ENCODE measurements around the gene EXOSC10.
"Not testable (repeated sequence)": the region's sequence is repeated elsewhere in the genome, so short reads cannot be mapped to it uniquely, and the experiment has no call there.

DNA sequence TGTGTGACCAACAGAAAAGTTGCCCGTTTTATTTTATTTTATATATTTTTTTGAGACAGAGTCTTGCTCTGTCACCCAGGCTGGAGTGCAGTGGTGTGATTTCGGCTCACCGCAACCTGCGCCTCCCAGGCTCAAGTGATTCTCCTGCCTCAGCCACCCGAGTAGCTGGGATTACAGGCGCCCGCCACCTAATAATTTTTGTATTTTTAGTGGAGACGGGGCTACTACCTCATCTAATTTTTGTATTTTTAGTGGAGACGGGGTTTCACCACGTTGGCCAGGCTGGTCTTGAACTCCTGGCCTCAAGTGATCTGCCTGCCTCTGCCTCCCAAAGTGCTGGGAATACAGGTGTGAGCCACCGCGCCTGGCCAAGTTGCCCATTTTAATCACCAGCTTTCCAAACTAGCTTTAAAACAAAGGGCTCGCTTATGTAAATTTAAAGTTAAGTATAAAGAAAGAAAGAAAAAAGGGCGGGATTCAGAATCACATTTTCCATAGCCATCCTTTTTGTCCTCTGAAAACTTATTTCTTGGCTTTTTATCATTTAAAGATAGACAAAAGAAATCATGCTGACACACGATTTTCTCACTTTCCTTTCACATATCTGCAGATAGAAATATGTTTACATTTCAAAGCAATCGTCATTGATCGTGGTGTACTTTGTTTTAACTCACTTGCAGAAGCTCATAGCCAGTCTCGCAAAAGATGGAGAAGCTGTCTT lies 62.5 kb downstream of the EXOSC10 start:
- not testable (repeated sequence) for TF ChIP-seq CTCF (IDR thresholded peaks at IDR 0.05; ENCODE audit: poor library complexity); EZH2 (IDR thresholded peaks at IDR 0.05; ENCODE audit: borderline replicate concordance); EZH2phosphoT487 (IDR thresholded peaks at IDR 0.05; ENCODE audit: low read depth, severe bottlenecking, unreplicated experiment)

Measured in hepatocyte (in vitro differentiated cells).